Upper lobe of left lung (tissue), 4 donors: ENCODE data around the gene SLC22A1.

Experiments
- CTCF ChIP-seq, 6 experiments: fragments of 450-650 bp in 4 of 6; fragments of 200-600 bp in 2 of 6; sonication (generic) in 2 of 6; IDR thresholded peaks; one replicate each; pipeline ENCODE4 v1.5.1; 2016 to 2019; ENCODE audit warnings: antibody characterized with exemption in 6 of 6
- POLR2A ChIP-seq, 4 donors: fragments of 450-650 bp; IDR thresholded peaks; one replicate each; pipeline ENCODE4 v1.5.1; 2016 to 2017; ENCODE audit warnings: antibody characterized with exemption in 4 of 4, mild to moderate bottlenecking in 2 of 4

GRCh38 chr6:160093061-160093460 is 28.6 kb upstream of the SLC22A1 start:
- no peak for TF ChIP-seq CTCF (IDR thresholded peaks at IDR 0.05)
- TF ChIP-seq POLR2A (IDR thresholded peaks at IDR 0.05): no peak
